Neural cell (in vitro differentiated cells): ENCODE measurements around the gene RILPL1. TPM values are rescaled to one million over a fixed set of nuclear protein-coding genes. Genes with fewer than 3 reads are reported as not detected.
"Not testable (repeated sequence)": the region's sequence is repeated elsewhere in the genome, so short reads cannot be mapped to it uniquely, and the experiment has no call there.

ENCODE experiments used
- H2AFZ ChIP-seq: fragments of 200-600, 300-800 bp; sonication (generic), shearing (Covaris generic); 2 replicates; pipeline ENCODE4 v1.6.0; 2014; ENCODE audit warnings: low read depth, mild to moderate bottlenecking, antibody characterized with exemption, low read length, moderate library complexity
- H3F3A ChIP-seq: fragments of 200-600 bp; shearing (Covaris generic); 2 replicates; pipeline ENCODE4 v1.6.1; 2016; ENCODE audit warnings: mild to moderate bottlenecking, moderate library complexity, mixed read lengths, antibody characterized with exemption, low read length; ENCODE audit not compliant: insufficient read depth, poor library complexity, severe bottlenecking
- H3K27ac ChIP-seq: fragments of 200-600, 300-800 bp; sonication (generic), shearing (Covaris generic); 2 replicates; pipeline ENCODE4 v1.5.1; 2014; ENCODE audit warnings: mild to moderate bottlenecking, low read length, moderate library complexity
- H3K27me3 ChIP-seq: fragments of 300-800, 200-600 bp; sonication (generic), shearing (Covaris generic); 2 replicates; pipeline ENCODE4 v1.6.0; 2014; ENCODE audit warnings: mild to moderate bottlenecking, low read depth, low read length, moderate library complexity; ENCODE audit not compliant: insufficient read depth
- H3K36me3 ChIP-seq: fragments of 300-800, 200-600 bp; sonication (generic), shearing (Covaris generic); 2 replicates; pipeline ENCODE4 v1.5.1; 2014; ENCODE audit warnings: mild to moderate bottlenecking, antibody characterized with exemption, low read length, moderate library complexity; ENCODE audit not compliant: insufficient read depth
- H3K4me2 ChIP-seq: fragments of 300-800, 200-600 bp; sonication (generic), shearing (Covaris generic); 2 replicates; pipeline ENCODE4 v1.6.0; 2014; ENCODE audit warnings: mild to moderate bottlenecking, low read length
- H3K4me3 ChIP-seq: fragments of 300-800, 200-600 bp; sonication (generic), shearing (Covaris generic); 2 replicates; pipeline ENCODE4 v1.5.1; 2014; ENCODE audit warnings: mild to moderate bottlenecking, low read length, moderate library complexity
- H3K79me2 ChIP-seq: fragments of 200-600 bp; shearing (Covaris generic); replicated peaks from 2 replicates; pipeline ENCODE4 v1.6.0; 2014; ENCODE audit warnings: mild to moderate bottlenecking, low read length, moderate library complexity; ENCODE audit not compliant: insufficient read depth
- H3K9ac ChIP-seq: fragments of 300-800, 200-600 bp; sonication (generic), shearing (Covaris generic); 2 replicates; pipeline ENCODE4 v1.6.1; 2016; ENCODE audit warnings: mild to moderate bottlenecking, low read length, mixed read lengths
- H3K9me2 ChIP-seq: fragments of 200-600 bp; shearing (Covaris generic); 2 replicates; pipeline ENCODE4 v1.6.1; 2016; ENCODE audit warnings: mild to moderate bottlenecking, low read length, mixed read lengths; ENCODE audit not compliant: insufficient read depth
- H3K9me3 ChIP-seq: fragments of 200-600, 300-800 bp; sonication (generic), shearing (Covaris generic); 2 replicates; pipeline ENCODE4 v1.6.1; 2016; ENCODE audit warnings: mild to moderate bottlenecking, mixed run types, low read length, moderate library complexity, mixed read lengths
- H4K20me1 ChIP-seq: fragments of 200-600 bp; shearing (Covaris generic); 2 replicates; pipeline ENCODE4 v1.6.1; 2016; ENCODE audit warnings: mild to moderate bottlenecking, mixed run types; ENCODE audit not compliant: insufficient read depth
- EP300 ChIP-seq: fragments of 450-650 bp; conservative IDR thresholded peaks from 2 replicates; pipeline ENCODE4 v1.6.1; 2014; ENCODE audit warnings: antibody characterized with exemption, mild to moderate bottlenecking, moderate library complexity; ENCODE audit not compliant: poor library complexity, severe bottlenecking
- EZH2 ChIP-seq: fragments of 200-600, 300-800 bp; shearing (Covaris generic), sonication (generic); IDR thresholded peaks from 2 replicates; pipeline ENCODE4 v1.6.1; 2014; ENCODE audit warnings: antibody characterized with exemption, low read length, borderline replicate concordance, mild to moderate bottlenecking; ENCODE audit not compliant: insufficient read depth, poor library complexity, severe bottlenecking
- MXI1 ChIP-seq: fragments of 450-650 bp; conservative IDR thresholded peaks from 2 replicates; pipeline ENCODE4 v1.6.1; 2014; ENCODE audit warnings: antibody characterized with exemption, mild to moderate bottlenecking; ENCODE audit not compliant: poor library complexity, severe bottlenecking
- POLR2AphosphoS5 ChIP-seq: IDR thresholded peaks from 2 replicates; pipeline ENCODE4 v1.6.1; 2012
- RAD21 ChIP-seq: fragments of 450-650 bp; conservative IDR thresholded peaks from 2 replicates; pipeline ENCODE4 v1.6.1; 2014; ENCODE audit warnings: antibody characterized with exemption, mild to moderate bottlenecking, moderate library complexity
- SMC3 ChIP-seq: fragments of 450-650 bp; conservative IDR thresholded peaks from 2 replicates; pipeline ENCODE4 v1.6.1; 2014; ENCODE audit warnings: antibody characterized with exemption, mild to moderate bottlenecking, moderate library complexity; ENCODE audit not compliant: poor library complexity
- TAF1 ChIP-seq: IDR thresholded peaks from 2 replicates; pipeline ENCODE4 v1.6.1; 2012; ENCODE audit warnings: low read depth
- polyA plus RNA-seq: library from polyadenylated mRNA; depleted of rRNA; stranded (reverse); fragments of >200 nt; gene quantifications from 2 replicates; pipeline ENCODE4 v1.2.3, GENCODE V29; 2014
- TF ChIP-seq, protein P1 (sequence below): IDR thresholded peaks from 2 replicates; pipeline ENCODE4 v1.6.1; 2012; ENCODE audit warnings: borderline replicate concordance
- TF ChIP-seq, protein P2 (sequence below): fragments of 450-650 bp; IDR thresholded peaks from 2 replicates; pipeline ENCODE4 v1.5.1; 2014; ENCODE audit warnings: antibody characterized with exemption, mild to moderate bottlenecking, moderate library complexity; ENCODE audit not compliant: poor library complexity, severe bottlenecking

Gene RILPL1
- polyA plus RNA-seq, 1 donor from 2014 or later: 1.4 TPM

DNA sequence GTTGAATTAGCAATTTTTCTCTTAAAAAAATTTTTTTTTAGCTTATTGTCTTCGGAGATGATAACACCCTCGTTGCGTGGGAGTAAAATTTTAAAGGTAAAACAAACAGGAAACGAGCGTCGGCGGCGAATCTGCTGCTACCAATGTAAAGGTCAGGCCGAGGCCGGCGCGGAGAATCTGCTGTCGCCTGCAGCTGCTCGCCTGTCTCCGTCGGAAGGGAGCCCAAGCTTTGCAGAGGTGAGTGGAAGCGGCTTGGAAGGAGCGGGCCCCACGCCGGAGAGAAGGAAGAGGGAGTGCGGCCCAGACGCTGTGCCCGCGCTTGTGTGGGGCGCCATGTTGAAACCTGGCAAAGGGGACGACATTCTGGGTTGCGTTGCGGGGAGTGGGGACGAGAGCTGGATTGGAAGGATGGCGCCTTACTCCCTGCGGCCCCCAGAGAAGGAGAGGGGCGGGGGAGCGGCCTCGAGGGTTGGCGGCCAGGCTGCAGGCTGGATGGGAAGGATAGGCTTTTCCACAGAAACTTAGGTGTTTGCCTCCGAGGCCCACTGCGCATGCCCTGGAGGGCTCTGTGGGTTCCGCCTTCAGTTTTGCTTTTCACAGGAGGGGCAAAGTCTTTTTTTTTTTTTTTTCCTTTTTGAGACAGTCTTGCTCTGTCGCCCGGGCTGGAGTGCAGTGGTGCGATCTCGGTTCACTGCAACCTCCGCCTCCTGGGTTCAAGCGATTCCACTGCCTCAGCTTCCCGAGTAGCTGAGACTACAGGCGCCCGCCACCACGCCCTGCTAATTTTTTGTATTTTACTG, 75.3 kb downstream of the RILPL1 start, which contains the start of gene SNRNP35:
Gene SNRNP35, plus strand, starts transcription at position 160 of the 800 bp plus-strand sequence. CDS start 7,402 bp downstream, outside the sequence.
- Histone ChIP-seq H3F3A (no peaks in the 10 kb centered on the region), H3K36me3 (no peaks in the 10 kb centered on the region), H3K4me3 (peak within 1 kb of the TSS; percentile 89), H3K9me3 (no peaks in the 10 kb centered on the region), H3K27me3 (no peaks in the 10 kb centered on the region), H3K9me2 (no peaks in the 10 kb centered on the region), H3K27ac (peak within 1 kb of the TSS; percentile 99), H3K9ac (peak within 1 kb of the TSS; percentile 91), H3K4me2 (peak within 1 kb of the TSS; percentile 48), H4K20me1 (no peaks in the 10 kb centered on the region), H2AFZ (peak within 1 kb of the TSS; percentile 91), H3K79me2 (peaks cover 6% of the 10 kb centered on the region)
- peak; percentile 78 for TF ChIP-seq TAF1
- no peak for TF ChIP-seq EZH2
- TF ChIP-seq, protein P1, sequence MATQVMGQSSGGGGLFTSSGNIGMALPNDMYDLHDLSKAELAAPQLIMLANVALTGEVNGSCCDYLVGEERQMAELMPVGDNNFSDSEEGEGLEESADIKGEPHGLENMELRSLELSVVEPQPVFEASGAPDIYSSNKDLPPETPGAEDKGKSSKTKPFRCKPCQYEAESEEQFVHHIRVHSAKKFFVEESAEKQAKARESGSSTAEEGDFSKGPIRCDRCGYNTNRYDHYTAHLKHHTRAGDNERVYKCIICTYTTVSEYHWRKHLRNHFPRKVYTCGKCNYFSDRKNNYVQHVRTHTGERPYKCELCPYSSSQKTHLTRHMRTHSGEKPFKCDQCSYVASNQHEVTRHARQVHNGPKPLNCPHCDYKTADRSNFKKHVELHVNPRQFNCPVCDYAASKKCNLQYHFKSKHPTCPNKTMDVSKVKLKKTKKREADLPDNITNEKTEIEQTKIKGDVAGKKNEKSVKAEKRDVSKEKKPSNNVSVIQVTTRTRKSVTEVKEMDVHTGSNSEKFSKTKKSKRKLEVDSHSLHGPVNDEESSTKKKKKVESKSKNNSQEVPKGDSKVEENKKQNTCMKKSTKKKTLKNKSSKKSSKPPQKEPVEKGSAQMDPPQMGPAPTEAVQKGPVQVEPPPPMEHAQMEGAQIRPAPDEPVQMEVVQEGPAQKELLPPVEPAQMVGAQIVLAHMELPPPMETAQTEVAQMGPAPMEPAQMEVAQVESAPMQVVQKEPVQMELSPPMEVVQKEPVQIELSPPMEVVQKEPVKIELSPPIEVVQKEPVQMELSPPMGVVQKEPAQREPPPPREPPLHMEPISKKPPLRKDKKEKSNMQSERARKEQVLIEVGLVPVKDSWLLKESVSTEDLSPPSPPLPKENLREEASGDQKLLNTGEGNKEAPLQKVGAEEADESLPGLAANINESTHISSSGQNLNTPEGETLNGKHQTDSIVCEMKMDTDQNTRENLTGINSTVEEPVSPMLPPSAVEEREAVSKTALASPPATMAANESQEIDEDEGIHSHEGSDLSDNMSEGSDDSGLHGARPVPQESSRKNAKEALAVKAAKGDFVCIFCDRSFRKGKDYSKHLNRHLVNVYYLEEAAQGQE: peak; percentile 93
- TF ChIP-seq MXI1: peak; percentile 61
- TF ChIP-seq POLR2AphosphoS5: peak; percentile 82
- TF ChIP-seq EP300: peak; percentile 95
- peak; percentile 15 for TF ChIP-seq SMC3
- TF ChIP-seq, protein P2, sequence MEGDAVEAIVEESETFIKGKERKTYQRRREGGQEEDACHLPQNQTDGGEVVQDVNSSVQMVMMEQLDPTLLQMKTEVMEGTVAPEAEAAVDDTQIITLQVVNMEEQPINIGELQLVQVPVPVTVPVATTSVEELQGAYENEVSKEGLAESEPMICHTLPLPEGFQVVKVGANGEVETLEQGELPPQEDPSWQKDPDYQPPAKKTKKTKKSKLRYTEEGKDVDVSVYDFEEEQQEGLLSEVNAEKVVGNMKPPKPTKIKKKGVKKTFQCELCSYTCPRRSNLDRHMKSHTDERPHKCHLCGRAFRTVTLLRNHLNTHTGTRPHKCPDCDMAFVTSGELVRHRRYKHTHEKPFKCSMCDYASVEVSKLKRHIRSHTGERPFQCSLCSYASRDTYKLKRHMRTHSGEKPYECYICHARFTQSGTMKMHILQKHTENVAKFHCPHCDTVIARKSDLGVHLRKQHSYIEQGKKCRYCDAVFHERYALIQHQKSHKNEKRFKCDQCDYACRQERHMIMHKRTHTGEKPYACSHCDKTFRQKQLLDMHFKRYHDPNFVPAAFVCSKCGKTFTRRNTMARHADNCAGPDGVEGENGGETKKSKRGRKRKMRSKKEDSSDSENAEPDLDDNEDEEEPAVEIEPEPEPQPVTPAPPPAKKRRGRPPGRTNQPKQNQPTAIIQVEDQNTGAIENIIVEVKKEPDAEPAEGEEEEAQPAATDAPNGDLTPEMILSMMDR: no peak

DNA sequence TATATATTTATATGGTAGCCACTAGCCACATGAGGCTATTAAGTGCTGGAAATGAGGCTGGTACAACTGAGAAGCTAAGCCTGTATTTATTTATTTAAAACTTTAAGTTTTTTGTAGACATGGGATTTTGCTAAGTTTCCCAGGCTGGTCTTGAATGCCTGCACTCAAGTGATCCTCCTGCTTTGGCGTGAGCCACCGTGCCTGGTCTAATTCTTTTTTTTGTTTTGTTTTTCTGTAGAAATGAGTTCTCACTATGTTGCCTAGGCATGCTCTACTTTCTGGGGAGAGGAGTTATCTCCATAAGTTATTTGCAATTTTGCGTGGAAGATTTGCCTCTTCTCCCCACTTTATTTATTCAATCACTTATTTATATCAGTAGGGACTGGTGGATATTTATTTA, 80.4 kb downstream of the RILPL1 start:
- Histone ChIP-seq H3F3A (no peaks in the 10 kb centered on the region), H3K36me3 (no peaks in the 10 kb centered on the region), H3K27ac (no peak overlapping the region), H3K9me3 (no peaks in the 10 kb centered on the region), H2AFZ (no peak overlapping the region), H3K4me2 (no peak overlapping the region), H3K9ac (no peak overlapping the region), H3K79me2 (no peaks in the 10 kb centered on the region), H3K4me3 (no peak overlapping the region), H3K27me3 (no peaks in the 10 kb centered on the region), H3K9me2 (no peaks in the 10 kb centered on the region), H4K20me1 (no peaks in the 10 kb centered on the region)
- TF ChIP-seq RAD21 (no peak), SMC3 (no peak), EP300 (no peak), TAF1 (no peak), POLR2AphosphoS5 (no peak), MXI1 (no peak)
- TF ChIP-seq, protein P1: no peak
- TF ChIP-seq, protein P2: no peak

DNA sequence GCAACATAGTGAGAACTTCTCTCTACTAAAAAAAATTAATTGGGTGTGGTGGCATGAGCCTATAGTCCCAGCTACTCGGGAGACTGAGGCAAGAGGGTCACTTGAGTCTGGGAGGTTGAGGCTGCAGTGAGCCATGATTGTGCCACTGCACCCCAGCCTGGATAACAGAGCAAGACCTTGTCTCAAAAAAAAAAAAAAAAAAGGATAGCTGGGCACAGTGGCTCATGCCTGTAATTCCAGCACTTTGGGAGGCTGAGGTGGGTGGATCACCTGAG, 81.3 kb downstream of the RILPL1 start:
- not testable (repeated sequence) for H3K9ac ChIP-seq, H3K36me3 ChIP-seq, H3K27me3 ChIP-seq, H3K4me2 ChIP-seq, H3K9me2 ChIP-seq, H4K20me1 ChIP-seq, H3K27ac ChIP-seq, H3K9me3 ChIP-seq, H2AFZ ChIP-seq, H3K79me2 ChIP-seq, H3K4me3 ChIP-seq, H3F3A ChIP-seq
